Hair follicular keratinocyte (primary cell): ENCODE results near the gene SH2D1B. TPM values are rescaled to one million over a fixed set of nuclear protein-coding genes. Genes with fewer than 3 reads are reported as not detected.

Experiments used
- total RNA-seq: library from RNA; depleted of rRNA; stranded (reverse); fragments of >200 nt; gene quantifications from 2 replicates; pipeline ENCODE4 v1.2.3, GENCODE V29; 2015

The SH2D1B gene, protein sequence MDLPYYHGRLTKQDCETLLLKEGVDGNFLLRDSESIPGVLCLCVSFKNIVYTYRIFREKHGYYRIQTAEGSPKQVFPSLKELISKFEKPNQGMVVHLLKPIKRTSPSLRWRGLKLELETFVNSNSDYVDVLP
- not detected in 2 replicates for total RNA-seq

DNA sequence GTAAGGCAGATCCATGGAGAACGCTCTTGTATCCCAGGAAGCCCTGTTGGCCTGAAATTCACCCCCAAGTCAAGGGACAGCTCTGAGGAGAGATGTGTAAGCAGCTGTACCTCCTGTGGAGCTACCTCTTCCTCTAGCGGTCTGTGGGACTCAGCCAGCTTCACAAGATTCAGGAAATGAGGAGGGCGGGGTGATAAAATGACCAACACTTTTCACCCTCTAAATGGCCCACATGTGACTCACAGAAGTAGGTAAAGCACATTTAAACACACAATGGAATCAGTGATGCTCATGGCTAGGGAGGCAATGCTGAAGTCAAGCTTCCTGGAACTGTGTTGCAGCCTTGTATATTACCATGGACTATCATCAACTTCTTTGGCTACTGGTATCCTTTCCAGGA is at the start of gene SH2D1B:
Gene SH2D1B (minus strand): TSS at position 135 of the 400 bp plus-strand sequence. CDS start 120 bp downstream, at position 15.

DNA sequence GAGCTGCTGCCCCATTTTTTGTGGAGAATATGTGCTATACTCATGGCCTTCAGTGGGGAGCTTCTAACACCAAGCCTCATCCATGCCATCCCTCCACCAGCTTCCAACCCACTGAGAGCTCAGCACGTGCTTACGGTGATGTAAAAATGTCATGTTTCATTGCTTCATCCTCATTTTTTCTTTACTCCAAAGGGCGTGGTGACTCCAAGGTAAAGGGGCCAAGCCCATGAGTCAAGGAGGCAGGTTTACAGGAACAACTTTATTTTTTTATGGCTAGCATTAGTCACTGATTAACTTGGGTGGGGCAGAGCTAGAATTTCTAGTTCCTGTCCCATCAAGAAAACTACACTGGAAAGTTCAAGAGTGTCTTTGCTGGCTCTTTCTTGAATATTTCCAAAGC is 30.6 kb downstream of the SH2D1B start, which contains the start of gene C1orf226:
Gene C1orf226 (plus strand): TSS at position 346 of the 400 bp plus-strand sequence. CDS start 174 bp downstream, outside the sequence.

GRCh38 chr1:162376691-162377090 is 35.2 kb downstream of the SH2D1B start, which contains the start of gene SPATA46:
Gene SPATA46 (minus strand): TSS chr1:162376854. CDS start chr1:162376790, 64 bp downstream.

Other genes starting within 250 kb of the SH2D1B start
- not detected in 2 replicates for gene SPATA46, start 35.3 kb downstream of the SH2D1B start, total RNA-seq
- 0.08 and 0.34 TPM in 2 replicates for gene C1orf226, start 30.4 kb downstream of the SH2D1B start, total RNA-seq
- gene UHMK1, start 85.7 kb upstream of the SH2D1B start, total RNA-seq, result 35.0 and 40.8 TPM in 2 replicates
- 151 and 160 TPM in 2 replicates for gene UAP1, start 149.6 kb upstream of the SH2D1B start, total RNA-seq
- 3.1 and 6.1 TPM in 2 replicates for gene DDR2, start 220.3 kb upstream of the SH2D1B start, total RNA-seq